HL-60 (cell line): ENCODE data around the gene CBFA2T2.

Experiments
- CTCF ChIP-seq: IDR thresholded peaks from one replicate; pipeline ENCODE4 v1.5.1; 2011; ENCODE audit warnings: low read length, control low read depth, inconsistent platforms; ENCODE audit not compliant: insufficient read depth
- GABPA ChIP-seq: IDR thresholded peaks from 2 replicates; pipeline ENCODE4 v1.6.1; 2012; ENCODE audit warnings: low read depth
- POLR2AphosphoS5 ChIP-seq: IDR thresholded peaks from 2 replicates; pipeline ENCODE4 v1.6.1; 2012; ENCODE audit warnings: low read depth
- SPI1 ChIP-seq: IDR thresholded peaks from 2 replicates; pipeline ENCODE4 v1.6.1; 2012; ENCODE audit warnings: low read depth, mild to moderate bottlenecking, borderline replicate concordance

- TF ChIP-seq POLR2AphosphoS5 (no peak), CTCF (no peak), GABPA (no peak), SPI1 (no peak)
Observed at GRCh38 chr20:33477386-33478234, 12.3 kb upstream of the CBFA2T2 start.
